Measurements from ENCODE around the gene MCEMP1.

Gene MCEMP1

DNA sequence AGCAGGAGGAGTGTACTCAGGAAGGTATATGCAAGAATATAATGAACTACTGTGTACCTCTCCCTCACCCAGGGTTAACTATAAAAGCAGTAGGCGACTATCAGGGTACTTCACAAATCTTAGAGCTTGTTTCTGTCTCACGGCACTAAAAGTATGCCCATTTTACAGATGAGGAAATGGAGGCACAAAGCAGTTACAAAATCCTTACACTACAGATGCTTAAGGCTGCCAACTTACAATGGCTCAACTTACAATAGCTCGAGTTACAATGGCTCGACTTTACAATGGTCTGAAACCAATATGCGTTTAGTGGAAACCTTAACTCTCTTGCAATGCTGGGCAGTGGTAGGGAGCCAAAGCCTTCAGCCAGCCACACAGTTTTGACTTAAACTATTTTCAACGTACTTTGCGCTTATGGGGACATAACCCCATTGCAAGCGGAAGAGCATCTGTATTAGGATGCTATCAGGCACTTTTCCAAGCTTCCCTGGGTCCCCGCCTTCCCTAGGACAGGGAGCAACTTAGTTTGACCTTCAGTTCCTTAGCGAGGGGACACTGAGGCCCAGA, 20.9 kb downstream of the MCEMP1 start:
- no peak for DNase-seq (ENCODE audit: low spot score)

DNA sequence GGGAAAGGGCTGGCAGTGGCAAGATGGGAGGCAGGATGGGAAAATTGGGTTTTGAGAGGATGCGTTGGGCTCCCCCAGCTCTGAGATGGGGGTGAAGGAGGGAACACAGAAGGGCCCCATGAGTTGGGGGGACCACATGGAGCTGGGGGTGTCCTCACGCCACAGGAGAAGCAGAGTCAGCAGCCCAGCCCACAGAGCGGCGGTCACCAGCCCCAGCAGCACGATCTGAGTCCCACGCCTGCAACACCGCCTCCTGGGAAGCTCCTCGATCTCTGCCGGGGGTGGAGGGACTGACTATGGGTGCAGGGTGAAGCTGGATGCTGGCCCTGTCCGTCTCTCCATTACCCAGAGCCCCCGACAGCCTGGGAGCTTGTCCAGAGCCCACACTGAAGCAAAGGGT, 21.7 kb downstream of the MCEMP1 start:
- no peak for DNase-seq (ENCODE audit: low spot score)

DNA sequence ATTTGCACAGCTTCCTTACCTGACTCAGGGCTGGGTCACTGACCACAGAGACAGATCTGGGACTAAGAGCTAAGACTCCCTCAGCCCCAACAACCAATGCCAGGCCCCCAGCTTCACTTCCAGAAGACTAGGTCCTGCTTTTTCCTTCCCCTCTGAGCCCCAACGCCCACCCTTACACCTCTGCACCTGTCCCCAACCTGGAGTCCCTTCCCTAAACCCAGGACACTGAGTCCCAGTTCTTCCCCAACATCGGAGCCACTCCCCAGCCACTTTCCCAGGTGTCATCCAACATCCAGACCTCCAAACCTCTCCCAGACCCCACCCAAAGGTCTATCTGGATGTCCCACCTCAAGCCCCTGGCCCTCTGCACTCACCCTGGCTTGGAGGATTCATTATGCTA, 22.1 kb downstream of the MCEMP1 start:
- no peak for DNase-seq (ENCODE audit: low spot score)

DNA sequence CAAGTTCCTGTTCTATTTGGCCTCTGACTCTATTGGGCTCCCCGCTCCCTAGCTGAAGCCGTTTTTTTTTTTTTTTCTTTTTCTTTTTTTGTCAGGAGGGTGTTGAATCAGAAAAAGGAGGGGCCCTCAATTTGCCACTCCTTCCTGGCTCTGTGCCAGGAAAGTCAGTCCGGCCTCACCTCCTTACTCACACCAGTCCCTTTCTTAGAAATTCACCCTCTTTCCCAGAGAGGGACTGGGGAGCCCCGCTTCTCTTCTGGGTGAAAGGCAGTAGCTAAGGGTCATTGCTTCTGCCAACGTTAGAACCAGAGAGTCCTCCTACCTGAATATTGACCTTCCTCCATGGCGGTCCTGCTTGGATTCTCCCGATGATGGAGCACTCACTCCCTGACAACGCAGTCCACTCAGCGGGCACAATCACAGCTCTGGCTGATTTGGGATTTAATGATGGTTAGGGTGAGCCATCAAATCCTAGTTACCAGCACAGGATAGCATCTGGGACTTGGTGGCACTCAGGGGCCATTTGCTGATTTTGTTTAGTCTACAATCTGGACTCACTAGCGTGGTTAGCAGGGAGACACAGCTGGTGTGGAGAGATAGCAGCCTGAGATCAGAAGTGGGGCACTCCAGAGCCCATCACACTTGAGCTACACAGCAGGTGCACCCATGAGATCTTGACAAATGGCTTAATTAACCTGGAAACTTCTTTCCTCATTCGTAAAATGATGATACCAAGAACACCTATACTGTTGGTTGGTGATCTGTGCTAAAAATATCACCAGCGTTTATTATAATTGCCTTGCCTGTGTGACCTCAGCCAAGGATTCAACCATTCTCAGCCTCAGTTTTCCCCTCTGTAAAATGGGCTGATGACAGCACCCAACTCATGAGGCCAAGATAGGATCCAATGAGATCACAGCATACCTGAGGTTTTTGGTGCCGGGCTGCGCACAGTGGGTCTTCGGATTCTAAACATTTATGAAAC, 22.8 kb downstream of the MCEMP1 start:
- DNase-seq (ENCODE audit: low spot score): no peak

DNA sequence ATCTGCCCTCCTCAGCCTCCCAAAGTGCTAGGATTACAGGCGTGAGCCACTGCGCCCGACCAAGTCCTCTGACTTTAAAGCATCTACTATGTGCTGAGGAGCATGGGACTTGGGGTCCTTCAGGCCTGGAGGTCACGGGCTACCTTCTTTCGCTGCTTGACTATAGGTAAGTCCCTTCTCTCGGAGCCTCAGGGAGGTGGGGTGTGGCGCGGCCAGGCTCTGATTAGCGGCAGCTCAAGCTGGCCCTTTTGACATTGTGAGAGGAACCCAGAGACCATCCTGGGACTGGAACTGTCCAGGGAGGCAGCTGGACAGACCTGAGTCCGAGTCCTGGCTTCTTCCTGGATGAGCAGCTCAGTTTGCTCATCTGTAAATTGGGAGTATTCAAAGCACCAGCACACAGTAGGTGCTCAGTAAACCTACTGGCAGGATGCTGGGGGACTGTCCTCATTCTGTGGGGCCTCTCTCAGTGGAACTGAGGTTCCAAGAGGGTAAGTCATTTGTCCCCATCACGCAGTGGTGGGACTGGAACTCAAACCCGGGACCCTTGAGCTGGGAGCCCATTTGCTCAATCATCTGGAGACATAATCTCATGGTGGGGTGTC, 24.3 kb downstream of the MCEMP1 start:
- no peak for DNase-seq (ENCODE audit: low spot score)

DNA sequence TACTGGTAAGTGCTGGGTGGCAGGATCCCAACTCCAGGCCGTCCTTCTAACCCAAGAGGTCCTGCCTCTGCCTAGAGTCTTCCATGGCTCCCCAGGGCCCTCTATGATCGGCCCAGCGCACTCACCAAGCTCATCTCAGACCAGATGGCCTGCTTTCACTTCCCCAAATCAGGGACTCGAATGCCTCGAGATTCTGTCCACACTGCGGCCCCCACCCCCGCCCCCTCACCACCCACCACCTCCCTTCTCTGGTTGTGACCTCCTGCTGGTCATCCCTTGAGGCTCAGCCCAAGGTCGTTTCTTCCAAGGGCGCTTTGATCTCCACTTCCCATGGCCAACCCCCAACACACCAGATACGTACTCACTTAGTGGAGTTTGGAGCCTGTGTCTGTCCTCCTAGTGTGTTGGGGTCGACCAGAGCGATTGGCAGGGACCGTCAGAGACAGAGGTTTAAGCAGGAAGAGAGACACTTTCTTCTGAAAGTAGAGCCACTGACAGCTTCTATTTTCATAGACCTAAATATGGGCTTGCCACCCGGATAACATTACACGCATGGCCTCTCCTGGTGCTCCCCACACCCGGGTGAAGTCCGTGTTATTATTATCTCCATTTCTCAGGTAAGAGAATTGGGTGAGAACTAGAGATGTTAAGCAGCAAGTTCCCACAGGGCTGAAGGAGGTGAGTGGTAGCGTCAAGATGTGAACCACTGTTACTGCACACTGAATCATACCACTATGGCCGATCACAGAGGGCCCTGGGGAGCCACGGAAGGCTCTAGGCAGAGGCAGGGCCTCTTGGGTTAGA, 25.0 kb downstream of the MCEMP1 start, which contains the start of gene FCER2:
TSS of gene FCER2 (minus strand) at position 478 of the 804 bp plus-strand sequence. CDS start 2,371 bp downstream, outside the sequence.
- no peak for DNase-seq (ENCODE audit: low spot score)

DNA sequence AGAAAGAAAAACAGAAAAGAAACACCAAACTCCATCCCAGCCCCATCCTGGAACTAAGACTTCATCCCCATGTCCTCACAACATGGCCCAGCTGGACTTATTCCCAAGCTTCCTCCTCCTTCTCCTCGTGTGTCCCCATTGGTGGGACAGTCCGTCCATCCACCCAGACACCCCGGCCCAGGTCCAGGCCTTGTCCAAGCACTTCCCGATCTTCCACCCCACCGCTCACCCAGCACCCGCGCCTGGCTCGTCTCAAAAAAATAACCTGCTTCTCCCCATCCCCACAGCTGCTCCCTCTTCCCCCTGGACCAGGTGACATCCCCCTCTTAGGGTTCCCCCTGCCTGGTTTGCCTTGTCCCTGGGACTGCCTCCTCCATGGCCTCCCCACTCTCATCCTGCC, 26.4 kb downstream of the MCEMP1 start:
- no peak for DNase-seq (ENCODE audit: low spot score)

DNA sequence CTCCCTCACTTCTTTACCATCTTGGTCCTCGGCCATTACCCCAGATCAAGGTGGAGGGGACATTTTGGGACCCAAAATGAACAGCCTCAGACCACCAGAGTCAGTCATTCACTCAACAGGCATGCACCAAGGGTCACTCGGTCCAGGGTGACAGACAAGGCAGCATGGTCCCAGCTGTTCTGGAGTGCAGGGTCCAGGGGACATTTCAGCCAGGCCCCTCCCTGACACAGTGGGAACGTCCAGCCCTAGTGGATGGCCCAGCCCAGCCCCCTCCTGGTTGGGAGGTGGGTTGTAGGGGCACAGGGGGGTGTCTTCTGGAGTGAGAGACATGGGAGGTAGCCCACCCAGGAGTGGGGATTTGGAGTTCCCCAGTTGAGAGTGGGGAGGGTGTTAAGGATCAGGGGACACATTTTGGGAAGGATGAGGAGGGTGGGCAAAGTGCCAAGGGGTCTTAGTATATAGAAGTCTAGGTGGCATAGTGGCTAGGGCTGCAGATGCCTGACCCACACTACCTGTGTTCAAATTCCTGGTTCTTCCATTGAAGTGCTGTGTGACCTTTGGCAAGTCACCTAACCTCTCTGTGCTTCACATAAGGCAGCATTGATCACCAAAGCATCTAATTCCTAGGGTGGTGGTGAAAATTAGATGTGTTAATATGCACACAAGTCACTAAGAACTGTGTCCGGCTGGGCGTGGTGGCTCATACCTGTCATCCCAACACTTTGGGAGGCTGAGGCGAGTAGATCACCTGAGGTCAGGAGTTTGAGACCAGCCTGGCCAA, 27.6 kb downstream of the MCEMP1 start:
- DNase-seq (ENCODE audit: low spot score): no peak

DNA sequence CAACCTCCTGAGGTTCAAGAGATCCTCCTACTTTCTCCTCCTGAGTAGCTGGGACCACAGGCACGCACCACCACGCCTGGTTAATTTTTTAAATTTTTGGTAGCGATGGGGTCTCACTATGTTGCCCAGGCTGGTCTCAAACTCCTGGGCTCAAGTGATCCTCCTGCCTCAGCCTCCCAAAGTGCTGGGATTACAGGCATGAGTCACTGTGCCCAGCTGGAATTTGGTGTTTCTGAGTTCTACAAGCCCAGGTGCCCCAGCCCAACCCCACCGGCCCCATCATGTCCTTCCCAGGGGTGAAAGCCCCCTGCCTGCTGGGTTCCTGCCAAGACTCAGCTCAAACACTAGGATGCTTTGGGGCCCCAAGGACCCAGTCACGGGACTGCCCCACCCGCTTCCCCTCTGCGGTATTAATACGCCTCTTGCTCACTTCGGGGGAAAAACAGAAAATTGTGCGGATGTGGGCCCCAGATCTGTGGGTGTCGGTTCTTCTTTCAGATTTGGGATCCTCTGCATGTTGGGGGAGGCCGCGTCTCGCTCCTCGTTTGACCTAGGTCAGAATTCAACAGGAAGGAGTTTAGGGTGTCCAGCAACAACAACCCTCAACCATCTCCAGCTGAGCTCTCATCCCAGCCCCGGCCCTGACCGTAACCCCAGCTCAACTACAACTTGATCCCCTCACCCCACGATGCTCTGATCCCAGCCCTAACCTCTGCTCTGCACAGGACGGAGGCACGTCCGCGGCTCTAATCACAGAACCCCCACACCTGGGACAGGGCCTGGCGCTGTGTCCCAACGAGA, 28.7 kb downstream of the MCEMP1 start:
- no peak for DNase-seq (ENCODE audit: low spot score)

DNA sequence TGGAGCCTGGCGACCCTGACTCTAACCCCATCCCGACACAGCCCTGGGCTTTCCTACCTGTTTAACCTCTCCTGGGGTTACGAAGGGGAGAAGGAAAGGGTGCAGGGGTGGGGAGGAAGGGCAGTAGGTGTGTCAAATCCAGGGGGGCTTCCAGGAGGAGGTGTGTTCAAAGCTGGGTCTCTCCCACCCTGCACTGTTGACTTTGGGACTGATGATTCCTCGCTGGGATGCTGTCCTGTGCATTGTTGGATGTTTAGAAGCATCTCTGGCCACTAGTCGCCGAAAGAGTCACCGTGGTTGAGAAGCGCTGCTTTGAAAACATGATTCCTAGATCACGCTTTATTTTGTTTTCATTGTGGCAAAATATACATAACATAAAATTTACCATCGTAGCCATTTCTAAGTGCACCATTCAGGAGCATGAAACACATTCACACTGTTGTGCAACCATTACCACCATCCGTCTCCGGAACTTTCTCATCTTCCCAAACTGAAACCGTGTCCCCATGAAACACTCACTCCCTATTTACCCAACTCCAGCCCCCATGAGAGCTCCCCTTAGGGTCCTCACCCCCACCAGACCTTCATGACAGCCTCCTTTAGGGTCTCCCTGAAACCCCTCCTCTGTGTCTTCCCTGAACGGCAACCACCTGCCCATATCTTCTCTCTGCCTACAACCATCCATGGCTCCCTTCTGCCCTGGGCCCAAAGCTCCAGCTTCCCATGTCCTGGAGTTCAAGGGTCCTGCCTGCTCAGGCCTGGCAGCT, 29.5 kb downstream of the MCEMP1 start:
- no peak for DNase-seq (ENCODE audit: low spot score)

DNA sequence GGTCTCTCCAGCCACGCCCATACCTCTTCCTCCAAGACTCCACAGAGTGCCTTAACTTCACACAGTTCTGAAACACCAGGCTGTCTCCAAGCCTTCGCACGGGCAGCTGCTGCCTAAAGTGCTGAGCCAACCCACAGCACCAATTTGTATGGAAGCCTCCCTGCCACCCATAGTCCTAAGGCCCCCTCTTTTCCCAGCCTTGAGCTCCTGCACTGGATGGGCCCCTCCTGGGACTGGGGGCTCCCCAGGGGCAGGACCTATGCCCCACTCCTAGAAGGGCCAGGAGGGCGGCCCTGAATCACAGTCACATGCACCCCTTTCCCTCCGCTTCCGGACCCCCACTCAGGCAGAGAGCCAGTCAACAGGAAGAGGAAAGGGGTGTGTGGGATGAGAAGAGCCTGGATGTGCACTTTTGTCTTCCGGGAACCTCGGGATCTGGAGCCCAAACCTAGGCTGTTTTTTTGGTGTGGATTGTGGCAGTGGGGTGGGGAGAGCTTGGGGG, 30.1 kb downstream of the MCEMP1 start:
- no peak for DNase-seq (ENCODE audit: low spot score)

DNA sequence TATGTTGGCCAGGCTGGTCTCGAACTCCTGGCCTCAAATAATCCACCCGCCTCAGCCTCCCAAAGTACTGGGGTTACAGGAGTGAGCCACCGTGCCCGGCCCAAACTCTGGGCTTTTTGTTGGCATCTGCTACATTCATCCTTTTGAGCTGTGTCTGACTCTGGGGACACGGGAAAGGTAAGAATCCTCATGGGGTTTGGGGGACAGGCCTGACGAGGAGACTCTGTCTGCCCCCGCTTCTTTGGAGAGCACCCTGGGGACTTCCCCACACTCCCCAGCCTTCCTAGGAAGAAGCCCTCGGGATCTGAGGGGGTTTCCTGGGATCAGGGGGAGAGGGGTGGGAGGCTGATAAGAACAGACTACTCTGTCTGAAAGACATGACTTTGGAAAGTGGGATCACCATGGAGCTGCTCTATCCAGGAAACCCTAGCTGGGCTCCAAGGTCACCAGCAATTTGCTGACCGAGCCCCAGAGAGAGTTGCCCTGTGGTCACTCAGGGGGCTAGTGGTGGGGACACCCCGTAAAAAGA, 33.1 kb downstream of the MCEMP1 start:
- DNase-seq (ENCODE audit: low spot score): no peak

DNA sequence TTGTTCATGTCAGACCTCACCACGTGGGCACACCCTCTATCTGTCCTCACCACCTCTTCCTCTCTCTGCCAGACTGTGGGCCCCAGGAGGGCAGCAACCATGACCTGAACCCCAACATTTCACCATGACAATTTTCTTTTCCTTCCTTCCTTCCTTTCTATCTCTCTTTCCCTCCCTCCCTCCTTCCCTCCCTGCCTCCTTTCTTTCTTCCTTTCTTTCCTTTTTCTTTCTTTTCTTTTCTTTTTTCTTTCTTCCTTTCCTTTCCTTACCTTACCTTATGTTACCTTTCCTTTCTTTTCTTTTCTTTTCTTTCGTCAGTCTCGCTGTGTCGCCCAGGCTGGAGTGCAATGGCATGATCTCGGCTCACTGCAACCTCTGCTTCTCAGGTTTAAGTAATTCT, 33.7 kb downstream of the MCEMP1 start:
- DNase-seq (ENCODE audit: low spot score): no peak

DNA sequence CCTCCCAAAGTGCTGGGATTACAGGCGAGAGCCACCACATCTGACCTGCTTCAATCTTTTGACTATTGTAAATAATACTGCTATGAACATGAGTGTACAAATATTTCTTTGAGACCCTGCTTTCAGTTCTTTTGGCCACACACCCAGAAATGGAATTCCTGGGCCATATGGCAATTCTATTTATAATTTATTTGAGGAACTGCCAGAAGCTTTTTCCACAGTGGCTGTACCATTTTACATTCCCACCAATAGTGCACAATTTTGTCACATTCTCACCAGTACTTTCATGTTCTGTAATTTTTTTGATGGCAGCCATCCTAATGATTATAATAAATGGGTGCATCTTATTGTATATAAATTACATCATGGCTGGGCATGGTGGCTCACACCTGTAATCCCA, 38.8 kb downstream of the MCEMP1 start:
- DNase-seq (ENCODE audit: low spot score): no peak

DNA sequence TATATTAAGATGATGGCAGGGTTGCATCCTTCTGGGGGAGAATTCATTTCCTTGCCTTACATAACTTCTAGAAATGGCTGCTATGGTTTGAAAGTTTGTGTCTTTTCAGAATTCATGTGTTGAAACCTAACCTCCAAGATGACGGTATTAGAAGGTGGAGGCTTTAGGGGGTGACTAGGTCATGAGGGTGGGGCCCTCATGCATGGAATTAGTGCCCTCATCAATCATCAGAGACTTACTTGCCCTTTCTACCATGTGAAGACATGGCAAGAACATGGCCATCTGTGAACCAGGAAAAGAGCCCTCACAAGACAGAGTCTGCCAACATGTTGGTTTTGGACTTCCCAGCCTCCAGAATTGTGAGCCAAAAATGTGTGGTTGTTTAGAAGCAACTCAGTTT, 39.9 kb downstream of the MCEMP1 start:
- no peak for DNase-seq (ENCODE audit: low spot score)

DNA sequence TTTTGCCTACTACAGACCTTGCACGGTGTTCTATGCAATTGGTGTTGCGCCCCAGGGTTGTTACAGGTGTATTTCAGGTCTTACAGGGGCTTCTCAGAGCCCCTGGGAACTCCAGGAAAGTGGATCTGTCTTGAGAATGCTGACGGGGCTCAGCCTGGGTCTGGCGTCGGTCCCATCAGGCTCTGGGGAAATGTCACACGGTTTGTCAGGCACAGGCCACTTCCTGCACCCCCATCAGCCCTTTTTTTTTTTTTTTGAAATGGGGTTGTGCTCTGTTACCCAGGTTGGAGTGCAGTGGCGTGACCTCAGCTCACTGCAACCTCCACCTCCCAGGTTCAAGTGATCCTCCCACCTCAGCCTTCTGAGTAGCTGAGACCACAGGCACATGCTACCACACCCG, 41.8 kb downstream of the MCEMP1 start:
- no peak for DNase-seq (ENCODE audit: low spot score)

DNA sequence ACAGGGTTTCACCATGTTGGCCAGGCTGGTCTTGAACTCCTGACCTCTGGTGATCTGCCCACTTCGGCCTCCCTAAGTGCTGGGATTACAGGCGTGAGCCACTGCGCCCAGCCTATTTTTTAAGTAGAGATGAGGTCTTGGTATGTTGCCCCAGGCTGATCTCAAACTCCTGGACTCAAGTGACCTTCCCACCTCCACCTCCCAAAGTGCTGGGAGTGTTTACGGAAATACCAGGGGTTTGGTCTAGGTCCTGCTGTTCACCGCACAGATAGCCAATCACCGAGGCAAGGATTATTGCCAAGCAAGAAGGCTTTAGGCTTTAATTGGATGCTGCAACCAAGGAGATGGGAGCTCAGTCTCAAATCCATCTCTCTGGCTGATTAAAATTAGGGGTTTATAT, 43.5 kb downstream of the MCEMP1 start:
- no peak for DNase-seq (ENCODE audit: low spot score)

DNA sequence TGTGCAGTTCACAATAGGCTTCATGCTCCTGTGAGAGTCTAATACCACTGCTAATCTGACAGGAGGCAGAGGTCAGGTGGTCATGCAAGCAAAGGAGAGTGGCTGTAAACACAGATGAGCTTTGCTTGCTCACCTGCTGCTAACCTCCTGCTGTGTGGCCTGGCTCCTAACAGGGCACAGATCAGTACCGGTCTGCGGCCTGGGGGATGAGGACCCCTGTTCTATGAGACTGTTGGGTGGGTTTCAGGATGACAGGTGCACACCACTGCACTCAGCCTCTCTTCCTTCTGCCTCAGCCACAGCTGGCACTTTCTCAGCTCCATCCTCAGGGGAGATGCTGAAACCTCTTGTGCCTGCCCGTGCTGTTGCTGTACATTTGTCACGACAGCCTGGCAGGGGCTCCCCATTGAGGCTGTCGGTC, 45.4 kb downstream of the MCEMP1 start:
- no peak for DNase-seq (ENCODE audit: low spot score)

DNA sequence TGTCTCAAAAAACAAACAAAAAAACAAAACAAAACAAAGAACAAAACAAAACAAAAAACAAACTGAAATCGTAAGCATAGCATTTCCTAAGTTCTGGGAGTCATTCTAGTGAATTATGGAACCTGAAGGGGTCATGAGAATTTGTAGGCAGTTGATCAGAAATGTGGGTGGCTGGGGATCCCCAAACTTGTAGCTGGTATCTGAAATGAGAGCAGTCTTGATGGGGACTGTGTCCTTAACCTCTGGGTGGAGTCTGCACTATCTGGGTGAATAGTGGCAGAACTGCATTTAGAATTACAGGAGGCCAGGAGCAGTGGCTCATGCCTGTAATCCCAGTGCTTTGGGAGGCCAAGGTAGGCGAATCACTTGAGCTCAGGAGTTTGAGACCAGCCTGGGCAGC, 48.9 kb downstream of the MCEMP1 start:
- DNase-seq (ENCODE audit: low spot score): no peak
